Astrocyte of the cerebellum (primary cell): Measurements from ENCODE around the gene GPSM1.

Experiments used
- DNase-seq: peaks from one replicate; pipeline ENCODE4 v3.0.0-alpha.2; 2011; ENCODE audit warnings: low read depth
- H3K4me3 ChIP-seq: 2 replicates; pipeline ENCODE4 v1.5.1; 2011; ENCODE audit warnings: mild to moderate bottlenecking, low read depth, low read length, moderate library complexity
- in situ Hi-C: cut with HindIII; loops from 2 replicates; pipeline ENCODE4 v1.10.0; 2017; ENCODE audit warnings: low sequenced_read_pairs
- TF ChIP-seq, protein P1 (sequence below): IDR thresholded peaks from 2 replicates; pipeline ENCODE4 v1.5.1; 2012; ENCODE audit warnings: low read length, low read depth, moderate library complexity, mild to moderate bottlenecking; ENCODE audit errors: missing control alignments

GPSM1 gene

DNA sequence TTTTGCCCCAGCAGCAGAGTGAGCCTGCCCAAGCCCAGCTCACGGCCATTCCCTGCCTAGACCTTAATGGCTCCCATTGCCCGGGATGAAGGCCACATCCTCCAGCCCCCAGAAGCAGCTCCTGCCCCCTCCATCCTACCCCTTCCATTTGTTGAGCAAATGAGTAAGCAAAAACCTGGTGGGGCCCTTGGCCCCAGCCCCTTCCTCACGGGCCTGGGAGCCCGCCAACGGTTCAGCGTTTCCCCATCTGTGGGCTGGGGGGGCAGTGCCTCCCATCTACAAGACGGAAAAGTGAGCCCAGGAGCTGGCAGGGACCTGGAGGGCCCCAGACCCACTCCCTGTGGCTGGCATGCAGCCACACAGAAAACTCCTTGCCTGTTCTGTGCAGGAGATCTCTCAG, 27.8 kb upstream of the GPSM1 start:
- no peak overlapping the region for H3K4me3 ChIP-seq
- in situ Hi-C loops: no loop called here
- DNase-seq: no peak
- TF ChIP-seq, protein P1, sequence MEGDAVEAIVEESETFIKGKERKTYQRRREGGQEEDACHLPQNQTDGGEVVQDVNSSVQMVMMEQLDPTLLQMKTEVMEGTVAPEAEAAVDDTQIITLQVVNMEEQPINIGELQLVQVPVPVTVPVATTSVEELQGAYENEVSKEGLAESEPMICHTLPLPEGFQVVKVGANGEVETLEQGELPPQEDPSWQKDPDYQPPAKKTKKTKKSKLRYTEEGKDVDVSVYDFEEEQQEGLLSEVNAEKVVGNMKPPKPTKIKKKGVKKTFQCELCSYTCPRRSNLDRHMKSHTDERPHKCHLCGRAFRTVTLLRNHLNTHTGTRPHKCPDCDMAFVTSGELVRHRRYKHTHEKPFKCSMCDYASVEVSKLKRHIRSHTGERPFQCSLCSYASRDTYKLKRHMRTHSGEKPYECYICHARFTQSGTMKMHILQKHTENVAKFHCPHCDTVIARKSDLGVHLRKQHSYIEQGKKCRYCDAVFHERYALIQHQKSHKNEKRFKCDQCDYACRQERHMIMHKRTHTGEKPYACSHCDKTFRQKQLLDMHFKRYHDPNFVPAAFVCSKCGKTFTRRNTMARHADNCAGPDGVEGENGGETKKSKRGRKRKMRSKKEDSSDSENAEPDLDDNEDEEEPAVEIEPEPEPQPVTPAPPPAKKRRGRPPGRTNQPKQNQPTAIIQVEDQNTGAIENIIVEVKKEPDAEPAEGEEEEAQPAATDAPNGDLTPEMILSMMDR: no peak

GRCh38 chr9:136300016-136300545, 27.3 kb upstream of the GPSM1 start:
- TF ChIP-seq, protein P1: no peak
- no peak for DNase-seq
- in situ Hi-C loops: no loop called here
- H3K4me3 ChIP-seq: no peak overlapping the region

GRCh38 chr9:136300866-136301265, 26.5 kb upstream of the GPSM1 start:
- DNase-seq: no peak
- in situ Hi-C loops: no loop called here
- TF ChIP-seq, protein P1: no peak
- no peak overlapping the region for H3K4me3 ChIP-seq

GRCh38 chr9:136302527-136302926, 24.8 kb upstream of the GPSM1 start:
- no peak for DNase-seq
- in situ Hi-C loops: no loop called here
- TF ChIP-seq, protein P1: no peak
- H3K4me3 ChIP-seq: no peak overlapping the region

DNA sequence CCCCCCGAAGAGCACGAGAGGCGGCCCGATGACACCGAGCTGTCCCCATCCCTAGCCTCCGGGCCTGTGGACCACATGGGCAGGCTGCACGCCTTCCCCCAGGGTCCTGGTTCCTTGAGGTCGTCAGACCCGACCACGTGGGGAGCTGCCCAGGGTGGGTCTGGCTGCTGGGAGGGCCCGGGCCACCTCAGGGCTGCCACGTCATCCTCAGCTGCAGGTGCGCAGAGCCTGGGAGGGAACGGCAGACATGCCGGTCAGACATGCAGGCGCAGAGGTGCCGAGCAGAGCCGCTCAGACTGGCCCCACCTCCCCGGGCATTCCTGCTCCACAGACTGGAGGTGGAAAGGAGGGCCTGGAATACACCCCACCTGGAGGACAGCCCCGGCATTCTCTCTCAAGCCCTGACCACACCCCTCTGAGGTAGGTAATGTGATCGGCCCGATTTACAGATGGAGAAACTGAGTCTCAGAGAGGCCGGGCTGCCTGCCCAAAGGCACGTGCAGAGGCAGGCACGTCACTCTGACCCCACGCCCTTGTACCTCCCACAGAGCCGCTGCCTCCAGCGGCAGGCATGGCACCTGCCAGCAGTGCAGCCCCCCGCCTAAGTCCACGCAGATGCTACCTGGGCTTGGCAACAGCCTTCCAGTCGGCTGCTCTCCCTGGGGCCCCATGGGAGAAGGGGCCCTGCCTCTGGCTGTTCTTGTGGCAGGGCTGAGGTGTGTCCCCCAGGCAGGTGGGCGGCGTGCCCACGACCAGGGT, 24.1 kb upstream of the GPSM1 start:
- in situ Hi-C loops: no loop called here
- TF ChIP-seq, protein P1: no peak
- no peak overlapping the region for H3K4me3 ChIP-seq
- no peak for DNase-seq

GRCh38 chr9:136303825-136304416, 23.4 kb upstream of the GPSM1 start, which contains the start of gene CCDC187:
CCDC187 (minus strand) TSS chr9:136304094; CDS start chr9:136303830, 264 bp downstream.
- in situ Hi-C loops: no loop called here
- no peak for DNase-seq
- H3K4me3 ChIP-seq: no peak within 1 kb of the TSS
- TF ChIP-seq, protein P1: no peak
